Breast epithelium (tissue), 3 donors: Measurements from ENCODE around the gene PTPRN2.

ENCODE experiments used
- CTCF ChIP-seq, 3 donors: fragments of 450-650 bp; IDR thresholded peaks; one replicate each; pipeline ENCODE4 v1.5.1; 2016 to 2017; ENCODE audit warnings: antibody characterized with exemption in 3 of 3, mild to moderate bottlenecking in 3 of 3, moderate library complexity in 3 of 3
- POLR2AphosphoS5 ChIP-seq, 3 donors: sonication (generic); formaldehyde crosslinking; IDR thresholded peaks; one replicate each; pipeline ENCODE4 v1.6.1; 2017; ENCODE audit warnings: antibody characterized with exemption in 3 of 3

DNA sequence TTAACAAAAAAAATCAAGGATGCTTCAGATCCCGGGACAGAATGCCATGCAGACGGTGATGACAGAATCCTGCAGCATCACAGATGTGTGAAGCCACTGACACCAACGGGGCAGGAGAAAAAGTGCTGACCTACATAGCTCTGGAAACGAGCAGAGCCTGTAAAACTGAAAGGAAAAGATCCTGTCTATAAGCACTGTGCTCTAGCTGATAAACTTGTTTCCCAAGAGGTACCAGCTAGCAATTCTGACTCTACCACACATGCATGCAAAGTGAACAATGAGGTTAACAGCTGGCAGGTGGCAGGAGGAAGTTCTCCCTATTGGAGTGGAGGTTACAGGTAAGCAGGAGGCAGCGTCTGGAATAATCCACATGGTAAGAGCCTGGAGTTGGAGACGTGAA lies 75.6 kb downstream of the PTPRN2 start:
- TF ChIP-seq POLR2AphosphoS5 (IDR thresholded peaks at IDR 0.05) (no peak), CTCF (IDR thresholded peaks at IDR 0.05) (no peak)
